Measurements from ENCODE around the gene TMEM167B.

DNA sequence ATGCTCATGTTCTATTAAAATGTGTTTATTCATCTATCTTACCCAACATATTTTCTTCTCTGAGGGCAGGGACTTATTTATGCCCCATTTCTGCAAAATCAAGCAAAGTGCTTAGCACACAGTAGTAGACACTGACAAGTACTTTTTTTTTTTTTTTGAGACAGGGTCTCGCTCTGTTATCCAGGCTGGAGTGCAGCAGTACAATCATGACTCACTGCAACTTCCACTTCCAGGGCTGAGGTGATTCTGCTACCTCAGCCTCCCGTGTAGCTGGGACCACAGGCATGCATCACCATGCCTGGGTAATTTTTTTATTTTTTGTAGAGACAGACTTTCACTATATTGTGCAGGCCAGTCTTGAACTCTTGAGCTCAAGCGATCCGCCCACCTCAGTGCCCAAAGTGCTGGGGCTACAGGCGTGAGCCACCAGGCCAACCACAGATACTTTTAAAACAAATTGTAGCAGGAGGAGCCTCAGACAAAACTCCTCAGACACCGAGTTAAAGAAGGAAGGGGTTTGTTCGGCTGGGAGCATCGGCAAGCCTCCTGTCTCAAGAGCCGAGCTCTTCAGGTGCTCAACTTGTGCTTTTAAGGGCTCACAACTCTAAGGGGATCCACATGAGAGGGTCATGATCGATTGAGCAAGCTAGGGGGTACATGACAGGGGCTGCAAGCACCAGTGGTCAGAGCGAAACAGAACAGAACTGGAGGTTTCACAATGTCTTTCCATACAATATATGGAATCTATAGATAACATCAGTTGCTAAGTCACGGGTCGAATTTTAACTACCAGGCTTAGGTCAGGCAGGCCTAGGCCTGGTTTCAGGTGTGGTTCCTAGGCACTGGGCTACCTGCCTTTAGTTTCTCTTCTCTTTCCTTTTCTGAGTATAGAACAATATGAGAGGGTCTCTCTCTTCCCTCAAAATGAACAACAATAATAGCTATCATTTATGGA lies 5.7 kb upstream of the TMEM167B start:
- TF ChIP-seq, protein P1, sequence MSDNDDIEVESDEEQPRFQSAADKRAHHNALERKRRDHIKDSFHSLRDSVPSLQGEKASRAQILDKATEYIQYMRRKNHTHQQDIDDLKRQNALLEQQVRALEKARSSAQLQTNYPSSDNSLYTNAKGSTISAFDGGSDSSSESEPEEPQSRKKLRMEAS (IDR thresholded peaks at IDR 0.05; ENCODE audit: low read depth) = no peak
- TF ChIP-seq FOSL2 (IDR thresholded peaks at IDR 0.05; ENCODE audit: borderline replicate concordance, low read depth) (no peak), RCOR1 (IDR thresholded peaks at IDR 0.05; ENCODE audit: low read length) (no peak), EP300 (IDR thresholded peaks at IDR 0.05; ENCODE audit: borderline replicate concordance in 1 of 2, low read depth in 1 of 2, low read length in 1 of 2) (no peak), TAF1 (IDR thresholded peaks at IDR 0.05; ENCODE audit: borderline replicate concordance, low read depth, low read length) (no peak), POLR2AphosphoS5 (IDR thresholded peaks at IDR 0.05; ENCODE audit: low read depth, low read length) (no peak), RXRA (IDR thresholded peaks at IDR 0.05; ENCODE audit: borderline replicate concordance, low read depth) (no peak), GABPA (IDR thresholded peaks at IDR 0.05; ENCODE audit: low read depth) (no peak), TCF12 (IDR thresholded peaks at IDR 0.05) (no peak), SMC3 (IDR thresholded peaks at IDR 0.05; ENCODE audit: low read depth, low read length) (no peak)
- TF ChIP-seq, protein P2, sequence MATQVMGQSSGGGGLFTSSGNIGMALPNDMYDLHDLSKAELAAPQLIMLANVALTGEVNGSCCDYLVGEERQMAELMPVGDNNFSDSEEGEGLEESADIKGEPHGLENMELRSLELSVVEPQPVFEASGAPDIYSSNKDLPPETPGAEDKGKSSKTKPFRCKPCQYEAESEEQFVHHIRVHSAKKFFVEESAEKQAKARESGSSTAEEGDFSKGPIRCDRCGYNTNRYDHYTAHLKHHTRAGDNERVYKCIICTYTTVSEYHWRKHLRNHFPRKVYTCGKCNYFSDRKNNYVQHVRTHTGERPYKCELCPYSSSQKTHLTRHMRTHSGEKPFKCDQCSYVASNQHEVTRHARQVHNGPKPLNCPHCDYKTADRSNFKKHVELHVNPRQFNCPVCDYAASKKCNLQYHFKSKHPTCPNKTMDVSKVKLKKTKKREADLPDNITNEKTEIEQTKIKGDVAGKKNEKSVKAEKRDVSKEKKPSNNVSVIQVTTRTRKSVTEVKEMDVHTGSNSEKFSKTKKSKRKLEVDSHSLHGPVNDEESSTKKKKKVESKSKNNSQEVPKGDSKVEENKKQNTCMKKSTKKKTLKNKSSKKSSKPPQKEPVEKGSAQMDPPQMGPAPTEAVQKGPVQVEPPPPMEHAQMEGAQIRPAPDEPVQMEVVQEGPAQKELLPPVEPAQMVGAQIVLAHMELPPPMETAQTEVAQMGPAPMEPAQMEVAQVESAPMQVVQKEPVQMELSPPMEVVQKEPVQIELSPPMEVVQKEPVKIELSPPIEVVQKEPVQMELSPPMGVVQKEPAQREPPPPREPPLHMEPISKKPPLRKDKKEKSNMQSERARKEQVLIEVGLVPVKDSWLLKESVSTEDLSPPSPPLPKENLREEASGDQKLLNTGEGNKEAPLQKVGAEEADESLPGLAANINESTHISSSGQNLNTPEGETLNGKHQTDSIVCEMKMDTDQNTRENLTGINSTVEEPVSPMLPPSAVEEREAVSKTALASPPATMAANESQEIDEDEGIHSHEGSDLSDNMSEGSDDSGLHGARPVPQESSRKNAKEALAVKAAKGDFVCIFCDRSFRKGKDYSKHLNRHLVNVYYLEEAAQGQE (IDR thresholded peaks at IDR 0.05; ENCODE audit: low read depth, low read length) = no peak
- TF ChIP-seq, protein P3, sequence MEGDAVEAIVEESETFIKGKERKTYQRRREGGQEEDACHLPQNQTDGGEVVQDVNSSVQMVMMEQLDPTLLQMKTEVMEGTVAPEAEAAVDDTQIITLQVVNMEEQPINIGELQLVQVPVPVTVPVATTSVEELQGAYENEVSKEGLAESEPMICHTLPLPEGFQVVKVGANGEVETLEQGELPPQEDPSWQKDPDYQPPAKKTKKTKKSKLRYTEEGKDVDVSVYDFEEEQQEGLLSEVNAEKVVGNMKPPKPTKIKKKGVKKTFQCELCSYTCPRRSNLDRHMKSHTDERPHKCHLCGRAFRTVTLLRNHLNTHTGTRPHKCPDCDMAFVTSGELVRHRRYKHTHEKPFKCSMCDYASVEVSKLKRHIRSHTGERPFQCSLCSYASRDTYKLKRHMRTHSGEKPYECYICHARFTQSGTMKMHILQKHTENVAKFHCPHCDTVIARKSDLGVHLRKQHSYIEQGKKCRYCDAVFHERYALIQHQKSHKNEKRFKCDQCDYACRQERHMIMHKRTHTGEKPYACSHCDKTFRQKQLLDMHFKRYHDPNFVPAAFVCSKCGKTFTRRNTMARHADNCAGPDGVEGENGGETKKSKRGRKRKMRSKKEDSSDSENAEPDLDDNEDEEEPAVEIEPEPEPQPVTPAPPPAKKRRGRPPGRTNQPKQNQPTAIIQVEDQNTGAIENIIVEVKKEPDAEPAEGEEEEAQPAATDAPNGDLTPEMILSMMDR (IDR thresholded peaks at IDR 0.05) = no peak
- TF ChIP-seq, protein P4, sequence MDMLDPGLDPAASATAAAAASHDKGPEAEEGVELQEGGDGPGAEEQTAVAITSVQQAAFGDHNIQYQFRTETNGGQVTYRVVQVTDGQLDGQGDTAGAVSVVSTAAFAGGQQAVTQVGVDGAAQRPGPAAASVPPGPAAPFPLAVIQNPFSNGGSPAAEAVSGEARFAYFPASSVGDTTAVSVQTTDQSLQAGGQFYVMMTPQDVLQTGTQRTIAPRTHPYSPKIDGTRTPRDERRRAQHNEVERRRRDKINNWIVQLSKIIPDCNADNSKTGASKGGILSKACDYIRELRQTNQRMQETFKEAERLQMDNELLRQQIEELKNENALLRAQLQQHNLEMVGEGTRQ (IDR thresholded peaks at IDR 0.05; ENCODE audit: borderline replicate concordance, low read depth, low read length) = no peak

All from SK-N-SH (cell line).